Epithelial cell of proximal tubule (primary cell): ENCODE measurements around the gene SLC12A8. TPM values are rescaled to one million over a fixed set of nuclear protein-coding genes. Genes with fewer than 3 reads are reported as not detected.

Source experiments
- DNase-seq: peaks from one replicate; pipeline ENCODE4 v3.0.0-alpha.2; 2011; ENCODE audit warnings: low read depth
- H3K4me3 ChIP-seq: 2 replicates; pipeline ENCODE4 v1.5.1; 2011; ENCODE audit warnings: low read depth, mild to moderate bottlenecking, low read length
- total RNA-seq: library from RNA; depleted of rRNA; stranded (reverse); fragments of >200 nt; gene quantifications from 2 replicates; pipeline ENCODE4 v1.2.3, GENCODE V29; 2015
- TF ChIP-seq, protein P1 (sequence below): conservative IDR thresholded peaks from 2 replicates; pipeline ENCODE4 v1.5.1; 2012; ENCODE audit warnings: low read depth, mild to moderate bottlenecking, low read length

The SLC12A8 gene
- total RNA-seq, 1 donor from 2014 or later = 17.9 TPM

DNA sequence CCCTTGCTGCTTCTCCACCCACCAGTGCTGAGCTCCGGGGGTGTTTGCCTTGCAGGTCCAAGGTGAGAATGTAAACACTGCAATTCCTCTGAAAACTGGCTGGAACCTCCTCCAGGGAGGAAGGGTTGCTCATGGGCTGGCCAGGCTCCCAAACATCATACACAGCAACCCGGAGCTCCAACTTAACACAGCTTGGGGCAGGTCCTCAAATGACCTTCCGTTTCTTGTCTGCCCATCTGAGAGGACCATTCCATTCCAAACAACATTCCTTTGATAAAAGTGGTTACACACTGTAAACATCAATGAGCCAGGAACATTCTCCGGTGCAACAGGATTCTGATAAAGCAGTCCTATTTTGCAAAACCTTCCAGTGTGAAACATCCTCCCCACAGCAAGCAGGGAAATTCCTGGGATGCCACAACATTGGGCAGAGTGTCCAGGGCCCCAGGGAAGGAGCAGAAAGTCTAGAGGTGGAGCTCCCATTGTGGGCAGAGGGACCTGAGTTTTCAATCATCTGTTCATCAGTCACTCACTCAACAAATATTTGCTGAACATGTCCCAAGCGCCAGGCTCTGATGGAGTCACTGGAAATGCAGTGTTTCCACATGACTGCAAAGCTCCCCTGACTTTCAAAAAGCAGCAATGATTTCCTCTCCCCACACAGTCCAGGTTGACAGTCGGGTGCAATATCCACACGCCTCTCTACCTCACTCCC lies 149.5 kb downstream of the SLC12A8 start:
- H3K4me3 ChIP-seq = no peak overlapping the region
- TF ChIP-seq, protein P1, sequence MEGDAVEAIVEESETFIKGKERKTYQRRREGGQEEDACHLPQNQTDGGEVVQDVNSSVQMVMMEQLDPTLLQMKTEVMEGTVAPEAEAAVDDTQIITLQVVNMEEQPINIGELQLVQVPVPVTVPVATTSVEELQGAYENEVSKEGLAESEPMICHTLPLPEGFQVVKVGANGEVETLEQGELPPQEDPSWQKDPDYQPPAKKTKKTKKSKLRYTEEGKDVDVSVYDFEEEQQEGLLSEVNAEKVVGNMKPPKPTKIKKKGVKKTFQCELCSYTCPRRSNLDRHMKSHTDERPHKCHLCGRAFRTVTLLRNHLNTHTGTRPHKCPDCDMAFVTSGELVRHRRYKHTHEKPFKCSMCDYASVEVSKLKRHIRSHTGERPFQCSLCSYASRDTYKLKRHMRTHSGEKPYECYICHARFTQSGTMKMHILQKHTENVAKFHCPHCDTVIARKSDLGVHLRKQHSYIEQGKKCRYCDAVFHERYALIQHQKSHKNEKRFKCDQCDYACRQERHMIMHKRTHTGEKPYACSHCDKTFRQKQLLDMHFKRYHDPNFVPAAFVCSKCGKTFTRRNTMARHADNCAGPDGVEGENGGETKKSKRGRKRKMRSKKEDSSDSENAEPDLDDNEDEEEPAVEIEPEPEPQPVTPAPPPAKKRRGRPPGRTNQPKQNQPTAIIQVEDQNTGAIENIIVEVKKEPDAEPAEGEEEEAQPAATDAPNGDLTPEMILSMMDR = no peak

DNA sequence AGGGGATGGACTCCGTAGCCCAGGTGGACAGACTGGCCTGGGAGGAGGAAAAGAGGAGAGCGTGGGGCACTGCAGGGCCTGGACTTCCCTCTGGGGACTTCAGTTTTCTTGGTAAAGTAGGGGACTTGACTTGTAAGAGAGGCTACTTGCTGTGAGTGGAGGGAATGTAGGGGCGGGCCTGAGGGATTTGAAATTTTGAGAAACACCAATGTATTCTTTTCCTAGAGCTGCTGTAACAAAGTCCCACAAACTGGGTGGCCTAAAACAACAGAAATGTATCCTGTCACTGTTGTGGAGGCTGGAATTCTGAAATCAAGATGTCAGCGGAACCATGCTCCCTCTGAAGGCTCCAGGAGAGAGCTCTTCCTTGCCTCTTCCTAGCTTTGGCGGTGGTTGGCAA lies 150.9 kb downstream of the SLC12A8 start:
- DNase-seq = no peak
- TF ChIP-seq, protein P1 = no peak
- no peak overlapping the region for H3K4me3 ChIP-seq

More for the DNA sequence above, 149.5 kb downstream of the SLC12A8 start:
- DNase-seq = peak; percentile 73

DNA sequence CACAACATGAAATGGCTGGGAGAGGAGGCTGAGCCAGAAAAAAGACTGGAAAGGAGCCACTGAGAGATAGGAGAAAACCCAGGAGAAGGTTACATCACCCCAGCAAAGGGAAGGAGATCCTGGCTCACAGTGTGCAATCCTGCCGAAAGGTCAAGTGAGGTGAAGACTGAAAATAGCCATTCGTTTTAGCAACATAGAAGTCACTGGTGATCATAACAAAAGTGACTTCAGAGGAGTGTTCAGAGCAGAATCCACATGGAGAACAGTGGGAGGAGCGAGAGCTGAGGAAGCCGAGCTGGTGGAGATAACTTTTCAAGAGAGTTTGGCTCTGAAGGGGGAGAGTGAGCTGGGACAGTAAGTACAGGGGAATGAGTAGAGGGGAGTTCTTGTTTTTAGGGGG lies 151.4 kb downstream of the SLC12A8 start:
- no peak overlapping the region for H3K4me3 ChIP-seq
- no peak for DNase-seq
- TF ChIP-seq, protein P1 = no peak

DNA sequence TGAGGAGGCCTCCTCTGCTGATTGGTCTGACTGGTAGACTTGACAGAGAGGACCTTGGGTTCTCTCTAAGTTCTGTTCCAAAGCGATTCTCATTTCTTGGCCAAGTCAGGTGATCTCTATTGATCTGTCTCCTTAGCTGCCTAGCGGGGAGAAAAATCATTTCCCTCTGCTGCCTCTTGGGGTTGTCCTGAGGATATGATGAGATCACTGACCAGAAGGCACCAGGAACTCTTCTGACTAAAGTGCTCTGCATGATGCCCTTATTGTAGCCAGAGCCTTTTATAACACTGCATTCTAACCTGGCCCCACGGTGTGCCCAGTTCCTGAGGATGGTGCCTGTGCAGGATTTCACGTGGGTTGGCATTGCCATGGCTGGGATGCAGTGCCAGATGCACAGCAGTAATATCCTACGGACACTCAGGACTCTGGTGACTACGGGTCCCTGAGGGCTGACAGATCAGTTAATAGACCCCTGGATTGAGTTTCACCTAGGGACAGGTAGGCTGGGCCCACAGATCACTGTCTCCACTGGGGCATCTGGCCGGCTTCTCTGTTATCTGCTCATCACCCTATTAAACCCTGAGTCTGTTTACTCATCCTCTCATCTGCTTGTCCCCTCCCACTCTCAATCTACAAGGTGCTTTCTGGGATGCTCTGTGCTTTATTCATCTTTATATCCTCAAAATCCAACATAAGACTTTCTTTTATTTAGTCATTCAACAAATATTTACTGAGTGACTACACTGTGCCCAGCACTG lies 152.9 kb downstream of the SLC12A8 start:
- TF ChIP-seq, protein P1 = peak; percentile 12
- no peak overlapping the region for H3K4me3 ChIP-seq
- DNase-seq = no peak

DNA sequence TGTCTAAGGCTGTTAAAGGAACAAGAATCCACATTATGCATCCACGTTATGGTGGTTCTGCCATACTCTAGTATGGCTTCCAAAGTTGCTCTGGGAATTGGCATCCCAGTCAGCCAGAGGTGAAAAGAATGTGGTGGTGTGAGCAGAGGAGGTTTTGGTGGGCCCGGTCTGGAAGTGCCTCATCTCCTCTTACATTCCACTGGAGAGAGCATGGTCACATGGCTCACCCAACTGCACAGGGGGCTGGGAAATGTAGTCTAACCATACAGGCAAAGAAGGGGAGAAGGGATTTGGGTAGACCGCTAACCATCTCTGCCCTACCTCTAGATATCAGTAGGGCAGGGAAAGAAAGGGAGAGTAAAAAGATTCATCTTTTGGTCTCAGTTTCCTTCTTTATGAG lies 153.6 kb downstream of the SLC12A8 start:
- TF ChIP-seq, protein P1 = no peak
- no peak overlapping the region for H3K4me3 ChIP-seq
- no peak for DNase-seq

DNA sequence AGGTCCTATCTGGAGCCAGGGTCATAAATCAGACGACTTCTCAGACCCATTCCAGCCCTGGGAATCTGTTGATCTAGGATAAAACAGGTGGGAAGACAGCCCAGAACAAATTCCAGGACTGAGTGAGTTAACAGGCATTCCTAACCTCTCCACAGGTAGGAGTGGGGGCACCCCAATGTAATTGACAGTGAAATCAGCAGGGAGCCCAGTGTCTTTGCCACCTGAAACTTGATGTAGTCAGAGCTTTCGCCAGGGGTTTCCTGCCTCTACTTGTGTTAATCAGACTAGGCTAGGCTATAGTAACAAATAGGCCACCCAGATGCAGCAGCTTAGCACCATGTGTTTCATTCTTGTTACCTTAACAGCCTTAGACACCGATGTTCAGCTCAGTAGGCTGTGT lies 154.0 kb downstream of the SLC12A8 start:
- no peak overlapping the region for H3K4me3 ChIP-seq
- DNase-seq = no peak
- TF ChIP-seq, protein P1 = no peak
